HS-5 (cell line): ENCODE results near the gene XPR1.
"Not testable (repeated sequence)": the region's sequence is repeated elsewhere in the genome, so short reads cannot be mapped to it uniquely, and the experiment has no call there.

Source experiments
- DNase-seq: peaks from one replicate; pipeline ENCODE4 v3.0.0-alpha.2; 2012; ENCODE audit warnings: low read depth

The XPR1 gene

DNA sequence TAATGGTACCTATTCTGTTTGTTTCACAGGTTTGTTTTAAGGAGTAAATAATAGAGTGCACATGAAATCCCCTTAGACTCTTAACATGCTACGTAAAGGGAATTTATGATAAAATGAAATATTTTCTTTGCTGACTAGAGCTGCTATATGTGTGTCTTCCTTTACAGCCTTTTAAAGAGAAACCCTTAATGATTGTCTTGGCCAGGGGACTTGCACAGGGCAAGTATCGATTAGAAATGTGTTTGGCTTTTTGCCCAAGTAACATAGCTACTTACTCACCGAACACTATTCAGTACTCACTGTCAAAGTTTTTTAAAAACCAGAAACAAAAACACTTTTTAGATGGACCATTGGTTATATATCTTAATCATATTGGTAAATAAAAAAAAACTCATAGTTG lies 209.6 kb downstream of the XPR1 start:
- no peak for DNase-seq

- DNase-seq: peak; percentile 35
Observed at GRCh38 chr1:180842052-180842451, 210.2 kb downstream of the XPR1 start.

DNA sequence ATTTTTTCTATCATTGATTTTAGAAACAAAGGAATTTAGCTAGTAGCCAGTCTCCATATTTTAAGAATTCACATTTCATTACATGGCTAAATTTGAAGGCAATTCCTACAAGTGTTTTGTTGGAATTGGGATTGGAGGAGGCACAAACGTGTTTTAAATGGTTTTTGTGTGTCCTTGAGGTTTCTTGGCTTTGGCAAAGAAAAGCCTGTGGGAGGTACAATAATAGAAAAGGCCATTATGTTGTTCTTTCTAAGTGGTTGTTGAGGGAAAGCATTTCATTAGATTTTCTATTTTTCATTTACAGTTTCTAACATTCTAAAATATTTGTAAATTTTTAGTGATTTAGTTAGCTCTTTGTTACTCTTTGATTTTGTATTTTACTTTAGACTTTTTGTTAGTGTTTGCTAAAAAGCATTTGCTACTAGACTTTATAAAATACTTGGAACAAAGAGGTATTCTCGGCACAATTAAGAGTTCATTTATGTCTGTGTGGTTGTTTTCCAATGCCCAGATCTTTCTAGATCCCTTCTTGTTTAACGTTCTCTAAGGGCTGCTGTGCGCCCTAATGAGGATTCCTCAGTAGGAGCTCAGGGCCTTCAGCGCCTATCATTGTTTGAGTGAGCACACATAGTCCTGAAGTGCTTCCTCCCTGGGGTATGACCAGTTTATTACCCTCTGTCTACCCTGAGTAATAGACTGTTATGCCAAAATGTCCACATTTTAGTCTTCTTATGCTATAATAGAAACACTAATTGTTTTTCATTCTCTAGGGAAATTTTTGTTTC lies 210.9 kb downstream of the XPR1 start:
- no peak for DNase-seq

- no peak for DNase-seq
Observed at GRCh38 chr1:180845352-180845751, 213.5 kb downstream of the XPR1 start.

- no peak for DNase-seq
Observed at GRCh38 chr1:180848191-180848590, 216.4 kb downstream of the XPR1 start.

DNA sequence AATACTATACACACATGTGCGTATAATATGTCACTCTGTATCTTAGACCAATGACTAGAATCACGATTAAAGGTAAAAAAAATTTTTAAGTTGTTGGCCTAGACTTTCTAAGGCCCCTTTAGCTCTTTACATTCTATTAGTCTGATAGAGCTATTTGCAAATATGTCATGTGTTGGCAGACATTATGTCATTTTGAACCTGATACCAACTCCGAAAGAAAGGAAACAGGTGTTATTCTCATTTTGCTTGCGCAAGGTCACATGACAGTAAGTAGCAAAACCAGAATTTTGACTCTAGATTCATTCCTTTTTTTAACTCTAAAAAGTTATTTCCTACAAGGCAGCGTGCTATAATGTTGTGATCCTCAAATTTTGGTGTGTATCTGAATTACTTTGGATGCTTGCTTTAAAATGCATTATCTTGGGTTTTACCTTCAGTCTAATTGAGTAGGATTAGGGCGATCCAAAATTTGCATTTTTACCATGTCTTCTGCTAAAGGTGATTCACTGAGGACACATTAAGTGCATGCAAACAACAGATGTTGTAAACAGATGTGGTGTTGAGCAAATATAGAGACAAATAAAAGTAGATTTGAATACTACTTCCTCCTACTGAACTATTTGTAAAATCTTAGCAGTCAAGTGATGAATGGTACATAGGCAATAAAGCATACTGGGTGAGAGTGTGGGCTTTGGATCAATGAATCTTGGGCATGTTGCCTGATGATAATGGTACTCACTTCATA lies 217.4 kb downstream of the XPR1 start:
- no peak for DNase-seq

- DNase-seq: no peak
Observed at GRCh38 chr1:180851995-180852887, 220.4 kb downstream of the XPR1 start.

DNA sequence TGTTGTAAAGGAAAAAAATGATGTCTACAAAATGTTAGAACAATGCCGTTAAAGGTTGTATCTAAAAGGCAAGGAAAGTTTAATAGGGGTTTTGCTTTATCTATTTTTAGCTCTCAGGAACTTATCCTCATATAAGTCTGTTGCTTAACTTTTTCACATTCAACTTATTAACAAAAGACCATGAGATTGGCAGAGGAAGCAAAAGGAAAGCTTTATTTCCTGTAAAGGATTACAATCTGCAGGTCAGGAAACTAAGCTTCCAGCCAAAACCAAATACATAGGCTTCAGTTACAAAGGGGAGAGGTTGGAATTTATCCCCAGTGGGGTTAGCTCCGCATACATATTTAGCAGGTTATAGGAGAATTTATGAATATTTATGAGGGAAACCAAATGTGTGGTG lies 222.2 kb downstream of the XPR1 start:
- no peak for DNase-seq

GRCh38 chr1:180854456-180854855 lies 222.6 kb downstream of the XPR1 start:
- DNase-seq: no peak

GRCh38 chr1:180857947-180858725 lies 226.3 kb downstream of the XPR1 start:
- DNase-seq: not testable (repeated sequence)

DNA sequence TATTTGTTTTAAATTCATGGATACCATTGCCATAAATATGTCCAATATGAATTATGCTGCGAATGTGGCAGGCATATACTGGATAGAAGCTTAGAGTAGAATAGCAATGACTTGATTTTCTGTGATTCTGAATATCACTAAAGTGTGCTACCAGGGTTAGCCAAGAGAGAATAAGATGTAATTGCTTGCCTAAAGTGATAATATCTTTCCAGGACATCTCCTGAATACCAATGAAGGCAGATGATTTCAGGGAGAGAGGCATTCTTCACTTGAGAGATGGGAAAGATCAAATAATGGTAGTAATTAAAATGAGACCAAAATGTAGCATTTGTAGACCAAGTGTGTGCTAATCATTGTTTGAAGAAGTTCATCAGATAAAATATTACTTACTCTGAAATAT lies 227.5 kb downstream of the XPR1 start:
- DNase-seq: no peak

DNA sequence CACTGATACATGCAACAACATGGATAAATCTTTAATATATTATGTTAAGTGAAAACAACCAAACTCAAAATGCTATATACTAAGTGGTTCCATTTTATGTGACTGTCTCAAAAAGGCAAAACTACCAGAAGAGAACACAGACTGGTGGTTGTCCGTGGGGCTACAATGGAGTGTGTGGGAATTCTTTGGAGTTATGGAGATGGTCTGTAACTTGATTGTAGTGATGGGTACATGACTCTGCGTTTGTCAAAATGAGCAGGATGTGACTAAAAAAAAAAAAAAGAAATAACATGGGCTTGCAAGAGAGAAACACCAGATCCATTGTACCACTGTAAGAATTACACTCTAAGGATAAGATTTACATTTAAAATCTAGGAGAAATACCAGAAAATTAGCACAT lies 228.7 kb downstream of the XPR1 start:
- DNase-seq: no peak

- no peak for DNase-seq
Observed at GRCh38 chr1:180862305-180862704, 230.5 kb downstream of the XPR1 start.

DNA sequence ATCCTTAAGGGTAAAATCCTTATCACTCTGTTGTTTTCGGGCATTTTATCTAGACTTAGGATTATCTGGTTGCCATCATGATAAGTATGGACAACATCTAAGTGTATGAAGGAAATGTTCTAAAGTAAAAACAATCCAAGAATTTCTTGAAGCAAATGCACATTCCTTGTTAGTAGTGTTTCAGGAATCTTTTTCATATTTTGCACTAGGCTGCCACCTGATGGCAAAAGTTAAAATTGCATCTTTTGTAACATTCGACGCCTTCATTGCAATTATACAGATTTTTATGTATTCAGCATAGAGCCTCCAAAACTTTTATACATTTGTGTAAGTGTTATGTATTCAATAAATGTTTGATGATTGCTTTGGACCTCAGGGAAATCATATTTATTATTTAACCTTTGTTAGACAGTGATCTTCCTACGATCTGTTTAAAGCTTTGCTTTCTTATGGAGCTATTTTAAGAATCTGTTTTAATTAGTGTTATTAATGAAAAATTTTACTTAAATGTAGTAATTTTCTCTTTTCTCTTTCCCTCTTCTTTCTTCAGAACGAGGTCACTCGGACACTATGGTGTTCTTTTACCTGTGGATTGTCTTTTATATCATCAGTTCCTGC lies 231.4 kb downstream of the XPR1 start:
- DNase-seq: peak; percentile 43

GRCh38 chr1:180881806-180882509 lies 250.1 kb downstream of the XPR1 start:
- peak; percentile 28 for DNase-seq

DNA sequence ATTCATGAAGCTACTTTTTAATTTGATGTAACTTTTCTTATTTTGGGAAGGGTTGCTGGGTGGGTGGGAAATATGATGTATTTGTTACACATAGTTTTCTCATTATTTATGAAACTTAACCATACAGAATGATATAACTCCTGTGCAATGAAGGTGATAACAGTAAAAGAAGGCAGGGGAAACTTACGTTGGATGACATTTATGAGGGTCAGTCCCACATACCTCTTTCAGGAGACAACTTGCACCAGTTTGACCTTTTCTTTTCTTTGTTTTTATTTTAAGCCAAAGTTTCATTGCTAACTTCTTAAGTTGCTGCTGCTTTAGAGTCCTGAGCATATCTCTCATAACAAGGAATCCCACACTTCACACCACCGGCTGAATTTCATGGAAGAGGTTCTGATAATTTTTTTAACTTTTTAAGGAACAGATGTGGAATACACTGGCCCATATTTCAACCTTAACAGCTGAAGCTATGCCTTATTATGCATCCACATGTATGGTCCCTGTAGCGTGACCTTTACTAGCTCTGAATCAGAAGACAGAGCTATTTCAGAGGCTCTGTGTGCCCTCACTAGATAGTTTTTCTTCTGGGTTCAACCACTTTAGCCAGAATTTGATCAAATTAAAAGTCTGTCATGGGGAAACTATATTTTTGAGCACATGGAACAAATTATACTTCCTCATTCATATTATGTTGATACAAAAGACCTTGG lies 252.9 kb downstream of the XPR1 start:
- no peak for DNase-seq

DNA sequence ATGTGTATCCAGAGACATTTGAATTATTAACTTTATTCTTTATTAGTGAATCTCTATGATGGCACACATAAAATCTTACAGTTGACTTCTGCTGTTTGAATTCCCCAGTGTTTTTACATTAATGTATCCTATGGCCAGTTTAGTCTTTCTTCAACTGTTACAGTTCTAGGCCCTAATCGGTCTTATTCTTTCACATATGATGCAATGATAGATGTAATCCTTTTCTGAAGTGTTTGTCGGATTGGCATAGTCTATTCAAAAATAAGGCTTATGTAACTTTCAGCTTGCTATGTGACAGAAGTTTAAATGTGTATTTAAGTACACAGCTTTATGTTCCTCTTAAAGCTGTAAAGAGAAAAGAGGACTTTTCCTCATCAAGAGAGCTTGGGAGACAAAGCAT lies 254.5 kb downstream of the XPR1 start:
- no peak for DNase-seq

DNA sequence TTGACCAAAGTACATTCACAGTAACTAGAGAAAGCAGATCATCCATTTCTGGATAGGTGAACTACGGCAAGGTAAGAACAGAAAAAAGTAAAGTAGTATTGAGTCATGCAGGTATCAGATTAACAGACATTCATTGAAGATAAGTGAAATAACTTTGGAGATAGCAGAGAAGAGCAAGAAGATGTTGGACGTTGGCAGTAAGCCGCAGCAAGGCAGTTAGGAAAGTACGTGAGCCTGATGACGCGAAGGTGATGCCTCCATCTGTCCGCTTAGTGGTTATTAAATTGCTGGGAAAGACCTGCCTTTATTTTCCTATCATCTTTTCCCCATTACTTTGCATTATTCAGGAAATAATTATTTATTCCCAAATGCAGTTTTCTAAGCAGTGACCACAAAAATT lies 256.0 kb downstream of the XPR1 start:
- no peak for DNase-seq

DNA sequence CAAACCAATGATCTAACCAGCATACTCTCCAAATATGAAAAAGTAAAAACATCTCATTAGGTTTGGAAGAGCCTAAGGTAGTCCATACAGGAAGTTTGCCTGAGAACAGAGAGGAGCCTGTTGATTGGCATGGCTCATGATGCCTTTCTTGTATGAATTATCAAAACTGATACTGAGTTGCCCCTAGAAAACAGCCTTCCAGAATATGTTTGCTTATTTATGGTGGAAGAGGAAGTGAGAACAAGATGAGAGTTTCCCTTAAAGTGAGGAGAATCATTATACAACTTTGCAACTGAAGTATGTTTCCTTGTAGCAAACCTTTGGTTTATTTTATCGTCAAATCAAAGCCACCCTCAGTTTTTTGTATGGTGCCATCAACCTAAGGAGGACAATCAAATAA lies 257.0 kb downstream of the XPR1 start:
- no peak for DNase-seq

GRCh38 chr1:180889325-180889724 lies 257.5 kb downstream of the XPR1 start:
- DNase-seq: no peak
